HL-60 (cell line): ENCODE measurements around the gene BABAM2.

Experiments
- CTCF ChIP-seq: IDR thresholded peaks from one replicate; pipeline ENCODE4 v1.5.1; 2011; ENCODE audit warnings: low read length, control low read depth, inconsistent platforms; ENCODE audit not compliant: insufficient read depth
- SPI1 ChIP-seq: IDR thresholded peaks from 2 replicates; pipeline ENCODE4 v1.6.1; 2012; ENCODE audit warnings: low read depth, mild to moderate bottlenecking, borderline replicate concordance

- TF ChIP-seq CTCF: no peak
- TF ChIP-seq SPI1: no peak
Observed at GRCh38 chr2:28094739-28095138, 204.2 kb downstream of the BABAM2 start.
